AG04449 (cell line): ENCODE measurements around the gene ADAMTSL3.

ENCODE experiments used
- CTCF ChIA-PET: fragments of 350-600 bp; formaldehyde crosslinking; extraction: SDS; loops from one replicate; lab custom pipeline; 2021; ENCODE audit warnings: antibody characterized with exemption; lab: Yijun Ruan, JAX
- POLR2A ChIA-PET: fragments of 400-600, 350-600 bp; formaldehyde crosslinking; extraction: SDS; loops from one replicate; lab custom pipeline; 2020; ENCODE audit warnings: antibody characterized with exemption, inconsistent platforms; lab: Yijun Ruan, JAX
- DNase-seq: peaks from one replicate; pipeline ENCODE4 v3.0.0-alpha.2; 2010; ENCODE audit warnings: low read depth, low spot score
- H3K4me3 ChIP-seq: 2 replicates; pipeline ENCODE4 v1.5.1; 2011; ENCODE audit warnings: low read depth, mild to moderate bottlenecking, control low read depth, low read length
- CTCF ChIP-seq: IDR thresholded peaks from one replicate; pipeline ENCODE4 v1.5.1; 2011; ENCODE audit warnings: mild to moderate bottlenecking, moderate library complexity, low read length, control low read depth, inconsistent platforms; ENCODE audit not compliant: insufficient read depth; ENCODE audit errors: missing control alignments

The ADAMTSL3 gene

GRCh38 chr15:83769411-83769999 is 115.6 kb downstream of the ADAMTSL3 start:
- no peak for DNase-seq
- TF ChIP-seq CTCF, result no peak
- ChIA-PET POLR2A (no interaction called here), CTCF (no interaction called here)
- no peak overlapping the region for H3K4me3 ChIP-seq

- ChIA-PET CTCF (no interaction called here), POLR2A (no interaction called here)
- DNase-seq, result no peak
- no peak for TF ChIP-seq CTCF
- H3K4me3 ChIP-seq, result no peak overlapping the region
Observed at GRCh38 chr15:83775738-83776137, 121.8 kb downstream of the ADAMTSL3 start.

GRCh38 chr15:83776986-83777385 is 123.1 kb downstream of the ADAMTSL3 start:
- no peak overlapping the region for H3K4me3 ChIP-seq
- no peak for DNase-seq
- POLR2A ChIA-PET, result no interaction called here
- CTCF ChIA-PET, result no interaction called here
- TF ChIP-seq CTCF, result no peak

- POLR2A ChIA-PET, result no interaction called here
- no peak overlapping the region for H3K4me3 ChIP-seq
- no peak for DNase-seq
- CTCF ChIA-PET, result no interaction called here
- no peak for TF ChIP-seq CTCF
Observed at GRCh38 chr15:83783227-83783626, 129.3 kb downstream of the ADAMTSL3 start.

GRCh38 chr15:83784975-83785374 is 131.1 kb downstream of the ADAMTSL3 start:
- CTCF ChIA-PET, result no interaction called here
- POLR2A ChIA-PET, result no interaction called here
- H3K4me3 ChIP-seq, result no peak overlapping the region
- no peak for DNase-seq
- no peak for TF ChIP-seq CTCF

GRCh38 chr15:83786336-83786735 is 132.4 kb downstream of the ADAMTSL3 start:
- CTCF ChIA-PET, result no interaction called here
- POLR2A ChIA-PET, result no interaction called here
- TF ChIP-seq CTCF, result no peak
- DNase-seq, result no peak
- no peak overlapping the region for H3K4me3 ChIP-seq
